GM12864 (cell line): ENCODE results near the gene TIGIT.

Experiments
- DNase-seq: peaks from one replicate; pipeline ENCODE4 v3.0.0-alpha.2; 2011; ENCODE audit warnings: low read depth
- H3K4me3 ChIP-seq: 2 replicates; pipeline ENCODE4 v1.5.1; 2011; ENCODE audit warnings: mild to moderate bottlenecking, low read depth, low read length, control low read depth
- CTCF ChIP-seq: IDR thresholded peaks from 2 replicates; pipeline ENCODE4 v1.5.1; 2011; ENCODE audit warnings: low read depth, mild to moderate bottlenecking, moderate library complexity, low read length, control low read depth, inconsistent platforms; ENCODE audit errors: missing control alignments

TIGIT gene

GRCh38 chr3:114293838-114294535 is at the start of gene TIGIT:
TIGIT (plus strand) TSS chr3:114294028; CDS start chr3:114294062, 34 bp downstream.
- no peak within 1 kb of the TSS for H3K4me3 ChIP-seq
- no peak for DNase-seq
- TF ChIP-seq CTCF = no peak

DNA sequence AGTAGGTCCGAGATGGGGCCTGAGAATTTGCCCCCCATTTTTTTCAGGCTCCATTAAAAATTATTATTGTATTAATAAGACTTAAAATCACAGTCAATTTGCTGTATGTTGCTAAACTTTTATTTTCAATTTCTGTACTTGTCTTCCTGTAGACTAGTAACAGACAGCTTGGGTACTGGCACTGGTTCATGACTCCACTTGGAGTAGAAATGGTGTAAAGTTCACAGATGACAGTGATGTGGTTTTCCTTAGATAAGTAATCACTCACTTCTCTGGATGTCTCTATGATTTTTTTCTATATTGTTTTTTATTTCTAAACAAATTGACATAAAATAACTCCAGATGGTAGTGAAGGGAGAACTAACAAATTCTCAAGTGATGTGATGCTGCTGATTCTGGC is 40.9 kb upstream of the TIGIT start:
- H3K4me3 ChIP-seq = no peak overlapping the region
- no peak for TF ChIP-seq CTCF
- no peak for DNase-seq

GRCh38 chr3:114253505-114253904 is 40.3 kb upstream of the TIGIT start:
- no peak for DNase-seq
- TF ChIP-seq CTCF = no peak
- no peak overlapping the region for H3K4me3 ChIP-seq

DNA sequence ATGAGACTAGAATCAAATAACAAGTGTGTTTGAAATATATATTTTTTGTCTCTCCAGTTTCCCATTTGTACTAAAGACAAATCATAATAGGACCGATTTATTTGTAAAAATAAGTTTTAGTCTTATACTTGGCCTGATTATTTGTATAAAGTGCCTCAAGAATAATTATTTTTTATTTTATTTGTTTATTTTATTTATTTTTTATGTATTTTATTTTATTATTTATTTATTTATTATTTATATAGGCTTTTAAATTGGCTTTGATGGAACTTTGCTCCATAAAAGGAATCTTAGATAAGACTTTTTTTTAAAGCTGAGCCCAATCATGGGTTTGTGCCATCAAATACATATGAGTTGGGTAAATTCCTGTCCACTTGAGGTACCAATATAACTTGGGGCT is 34.3 kb upstream of the TIGIT start:
- TF ChIP-seq CTCF = no peak
- DNase-seq = no peak

DNA sequence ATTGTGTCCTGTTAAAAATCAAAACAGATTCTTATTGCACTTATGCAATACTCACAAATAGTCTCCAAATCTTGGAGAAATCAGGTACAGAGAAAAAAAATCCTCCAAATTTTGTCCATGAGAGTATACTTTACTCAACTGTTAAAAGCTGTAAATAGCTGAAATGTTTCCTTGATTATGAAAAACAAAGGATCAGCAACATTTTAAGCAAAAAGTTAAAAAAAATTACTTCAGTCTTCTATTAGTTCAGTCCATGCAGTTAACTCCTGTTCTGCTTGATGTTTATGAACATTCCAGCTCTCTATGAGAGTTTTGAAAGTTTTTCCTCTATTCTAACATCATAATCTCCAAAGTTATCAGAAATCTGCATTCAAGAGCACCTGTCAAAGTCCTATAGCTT is 33.7 kb upstream of the TIGIT start:
- no peak for TF ChIP-seq CTCF
- no peak overlapping the region for H3K4me3 ChIP-seq
- no peak for DNase-seq

More for the DNA sequence above, 34.3 kb upstream of the TIGIT start:
- H3K4me3 ChIP-seq = no peak overlapping the region

GRCh38 chr3:114270019-114270418 is 23.8 kb upstream of the TIGIT start:
- no peak overlapping the region for H3K4me3 ChIP-seq
- no peak for DNase-seq
- TF ChIP-seq CTCF = no peak

DNA sequence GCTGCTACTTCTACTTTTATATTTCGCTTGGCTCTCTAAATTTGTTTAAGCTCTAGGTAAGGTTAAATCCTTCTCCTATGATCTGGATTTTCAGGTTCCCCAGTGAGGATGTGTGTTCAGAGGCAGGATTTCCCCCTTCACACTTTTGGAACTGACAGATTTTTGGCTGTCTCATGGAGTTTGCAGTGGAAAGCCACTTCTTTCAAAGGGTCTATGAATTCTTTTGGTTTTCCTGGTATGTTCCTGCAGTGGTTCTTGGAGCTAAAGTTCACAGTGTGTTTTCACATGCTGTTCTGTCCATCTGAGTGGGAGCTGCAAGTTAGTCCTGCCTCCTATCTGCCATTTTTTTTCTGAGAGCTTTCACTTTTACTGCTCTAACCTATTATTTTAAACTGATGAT is 21.6 kb upstream of the TIGIT start:
- DNase-seq = no peak
- no peak for TF ChIP-seq CTCF
- H3K4me3 ChIP-seq = no peak overlapping the region
